NCI-H774 (cell line): Measurements from ENCODE around the gene FAM240A.
"Not testable (repeated sequence)": the region's sequence is repeated elsewhere in the genome, so short reads cannot be mapped to it uniquely, and the experiment has no call there.

ENCODE experiments used
- DNase-seq: peaks from one replicate; lab custom pipeline; 2025; lab: John Stamatoyannopoulos, UW

The FAM240A gene

GRCh38 chr3:46586738-46587246, 25.5 kb upstream of the FAM240A start:
- no peak for DNase-seq

- DNase-seq = not testable (repeated sequence)
Measured at GRCh38 chr3:46587268-46587667, 25.1 kb upstream of the FAM240A start.

GRCh38 chr3:46593274-46593862, 19.0 kb upstream of the FAM240A start:
- no peak for DNase-seq

GRCh38 chr3:46593979-46594378, 18.3 kb upstream of the FAM240A start:
- no peak for DNase-seq

GRCh38 chr3:46594723-46595122, 17.6 kb upstream of the FAM240A start:
- no peak for DNase-seq

GRCh38 chr3:46595819-46596314, 16.5 kb upstream of the FAM240A start:
- no peak for DNase-seq

- no peak for DNase-seq
Measured at GRCh38 chr3:46599590-46599989, 12.7 kb upstream of the FAM240A start.

- DNase-seq = no peak
Measured at GRCh38 chr3:46603446-46604046, 8.8 kb upstream of the FAM240A start.

GRCh38 chr3:46604127-46604526, 8.2 kb upstream of the FAM240A start:
- DNase-seq = no peak

GRCh38 chr3:46607603-46608028, 4.7 kb upstream of the FAM240A start:
- no peak for DNase-seq

- no peak for DNase-seq
Measured at GRCh38 chr3:46609212-46609721, 3.1 kb upstream of the FAM240A start.

GRCh38 chr3:46609944-46610722, 2.2 kb upstream of the FAM240A start:
- DNase-seq = no peak

GRCh38 chr3:46613313-46614005, 1.1 kb downstream of the FAM240A start:
- DNase-seq = no peak

- DNase-seq = no peak
Measured at GRCh38 chr3:46614431-46614830, 2.1 kb downstream of the FAM240A start.

- no peak for DNase-seq
Measured at GRCh38 chr3:46615050-46615775, 2.9 kb downstream of the FAM240A start.

- DNase-seq = no peak
Measured at GRCh38 chr3:46615976-46616375, 3.7 kb downstream of the FAM240A start.

- DNase-seq = no peak
Measured at GRCh38 chr3:46617941-46618340, 5.6 kb downstream of the FAM240A start.

- DNase-seq = no peak
Measured at GRCh38 chr3:46619845-46620778, 7.8 kb downstream of the FAM240A start.

GRCh38 chr3:46624533-46624932, 12.2 kb downstream of the FAM240A start:
- DNase-seq = no peak

- no peak for DNase-seq
Measured at GRCh38 chr3:46624975-46625490, 12.7 kb downstream of the FAM240A start.
